HG03354 (cell line): Measurements from ENCODE around the gene SCUBE1.

Experiments
- ATAC-seq: cut with Tn5 transposase; IDR thresholded peaks from one replicate; pipeline ENCODE4 v1.9.1; 2021; ENCODE audit warnings: mild to moderate bottlenecking; ENCODE audit not compliant: unreplicated experiment, poor library complexity, severe bottlenecking

The SCUBE1 gene

GRCh38 chr22:43244803-43245527 lies 98.2 kb downstream of the SCUBE1 start:
- no peak for ATAC-seq

- ATAC-seq, result no peak
Observed at GRCh38 chr22:43244402-43244801, 98.8 kb downstream of the SCUBE1 start.

DNA sequence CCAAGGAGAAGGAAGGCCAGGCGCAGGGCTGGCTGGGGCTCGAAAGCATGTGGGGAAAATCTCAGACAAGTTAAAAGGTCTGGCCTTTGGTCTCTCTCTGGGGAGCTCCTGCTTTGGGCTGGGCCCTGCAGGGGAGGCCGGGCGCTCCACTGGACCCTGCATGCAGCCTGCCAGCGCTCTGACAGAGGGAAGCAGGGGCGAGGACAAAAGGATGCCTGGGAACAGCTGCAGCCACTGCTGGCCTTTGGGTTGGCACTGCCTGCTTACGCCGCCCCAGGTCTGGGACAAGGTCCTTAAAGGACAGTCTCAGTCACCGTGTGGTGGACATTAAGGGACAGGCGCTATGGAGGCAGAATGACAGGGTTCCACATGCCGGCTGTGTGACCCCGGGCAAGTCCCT lies 99.8 kb downstream of the SCUBE1 start:
- no peak for ATAC-seq

- no peak for ATAC-seq
Observed at GRCh38 chr22:43242627-43243026, 100.5 kb downstream of the SCUBE1 start.

- ATAC-seq, result no peak
Observed at GRCh38 chr22:43241699-43242386, 101.3 kb downstream of the SCUBE1 start.

- ATAC-seq, result no peak
Observed at GRCh38 chr22:43241138-43241597, 102.0 kb downstream of the SCUBE1 start.

GRCh38 chr22:43240614-43241013 lies 102.6 kb downstream of the SCUBE1 start:
- no peak for ATAC-seq

DNA sequence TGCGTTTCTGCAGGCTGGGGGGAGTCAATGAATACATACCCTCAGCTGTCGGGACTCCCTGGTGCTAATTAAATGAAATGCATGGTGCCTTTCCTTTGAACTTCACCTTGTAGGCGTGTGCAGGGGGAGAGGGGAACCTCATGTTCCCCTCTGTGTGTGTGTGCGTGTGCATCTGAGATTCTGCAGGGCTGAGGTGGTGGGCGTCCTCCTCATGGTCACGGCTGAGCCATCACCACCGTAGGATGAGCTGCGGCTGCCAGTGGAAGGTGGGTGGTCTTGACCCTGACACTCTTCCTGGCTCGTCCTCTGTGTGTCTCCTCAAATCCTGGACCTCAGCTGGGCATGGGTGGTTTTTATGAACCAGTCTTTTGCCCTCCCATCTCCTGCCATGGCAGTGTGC lies 103.2 kb downstream of the SCUBE1 start:
- no peak for ATAC-seq

DNA sequence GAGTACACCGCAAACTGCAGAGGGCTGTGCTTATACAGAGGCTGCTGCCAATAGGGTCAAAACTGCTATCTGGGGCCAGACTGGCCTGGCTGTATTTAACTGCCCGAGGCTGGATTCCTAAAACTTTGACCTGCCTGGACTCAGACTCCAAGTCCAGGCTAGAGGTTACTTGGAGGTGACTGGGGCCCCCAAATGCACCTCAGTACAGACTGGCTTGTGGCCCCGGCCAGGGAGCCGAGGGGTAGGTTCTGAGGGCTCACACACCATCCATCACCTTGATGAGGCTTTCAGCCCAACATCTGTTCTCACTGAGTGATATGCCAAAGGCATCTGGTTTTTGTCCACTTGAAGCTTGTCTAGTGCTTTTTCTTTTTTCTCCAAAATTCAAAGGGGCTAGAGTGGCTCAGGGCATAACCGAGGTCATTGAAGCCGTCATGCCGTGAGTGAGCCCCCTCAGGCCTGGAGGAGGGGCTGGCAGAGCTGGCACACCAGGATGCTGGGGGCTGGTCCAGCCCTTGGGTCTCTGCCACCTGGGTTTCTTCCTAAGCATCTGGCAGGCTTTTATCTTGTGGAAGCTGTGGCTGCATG lies 103.9 kb downstream of the SCUBE1 start:
- ATAC-seq, result no peak

DNA sequence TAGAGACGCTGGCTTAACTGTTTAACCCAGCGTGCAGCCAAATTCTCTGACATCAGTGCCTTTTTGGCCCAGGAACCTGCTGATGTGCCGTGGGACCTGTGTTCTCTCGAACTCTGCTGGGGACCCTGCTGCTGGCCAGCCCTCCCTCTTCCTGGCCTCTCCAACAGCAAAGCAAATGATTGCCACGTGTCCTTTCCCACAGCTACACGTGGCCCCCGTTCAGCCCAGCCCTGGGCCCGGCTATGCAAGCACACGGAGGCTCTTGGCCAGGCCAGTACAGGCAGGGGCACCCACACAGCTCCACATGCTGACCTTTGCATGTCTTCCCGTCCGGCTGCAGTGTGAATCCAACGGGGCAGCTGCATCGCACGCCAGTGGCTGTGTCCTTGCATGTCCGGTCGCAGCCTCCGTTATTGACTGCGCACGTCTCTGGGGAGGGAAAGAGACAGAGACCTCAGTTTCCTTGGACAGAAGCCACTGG lies 104.6 kb downstream of the SCUBE1 start:
- no peak for ATAC-seq

DNA sequence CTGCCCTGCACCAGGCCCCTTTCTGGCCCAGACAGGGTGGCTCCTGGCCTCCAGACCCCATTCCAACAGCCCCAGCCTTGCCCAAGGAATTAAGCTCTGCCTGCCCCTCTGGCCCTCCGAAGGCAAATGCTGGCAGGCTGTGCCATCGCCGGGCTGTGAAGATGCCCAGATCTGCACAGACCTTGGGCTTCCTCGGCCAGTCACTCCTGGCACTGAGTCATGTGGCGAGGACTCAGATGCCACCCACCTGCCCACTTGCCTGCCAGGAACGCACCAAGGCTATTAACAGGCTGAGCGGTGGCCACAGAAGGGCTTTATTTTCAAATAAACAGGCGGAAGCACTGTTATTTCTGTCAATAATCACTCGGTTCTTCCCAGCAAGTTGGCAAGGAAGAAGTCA lies 105.9 kb downstream of the SCUBE1 start:
- ATAC-seq, result no peak

- ATAC-seq, result no peak
Observed at GRCh38 chr22:43236411-43237166, 106.6 kb downstream of the SCUBE1 start.

DNA sequence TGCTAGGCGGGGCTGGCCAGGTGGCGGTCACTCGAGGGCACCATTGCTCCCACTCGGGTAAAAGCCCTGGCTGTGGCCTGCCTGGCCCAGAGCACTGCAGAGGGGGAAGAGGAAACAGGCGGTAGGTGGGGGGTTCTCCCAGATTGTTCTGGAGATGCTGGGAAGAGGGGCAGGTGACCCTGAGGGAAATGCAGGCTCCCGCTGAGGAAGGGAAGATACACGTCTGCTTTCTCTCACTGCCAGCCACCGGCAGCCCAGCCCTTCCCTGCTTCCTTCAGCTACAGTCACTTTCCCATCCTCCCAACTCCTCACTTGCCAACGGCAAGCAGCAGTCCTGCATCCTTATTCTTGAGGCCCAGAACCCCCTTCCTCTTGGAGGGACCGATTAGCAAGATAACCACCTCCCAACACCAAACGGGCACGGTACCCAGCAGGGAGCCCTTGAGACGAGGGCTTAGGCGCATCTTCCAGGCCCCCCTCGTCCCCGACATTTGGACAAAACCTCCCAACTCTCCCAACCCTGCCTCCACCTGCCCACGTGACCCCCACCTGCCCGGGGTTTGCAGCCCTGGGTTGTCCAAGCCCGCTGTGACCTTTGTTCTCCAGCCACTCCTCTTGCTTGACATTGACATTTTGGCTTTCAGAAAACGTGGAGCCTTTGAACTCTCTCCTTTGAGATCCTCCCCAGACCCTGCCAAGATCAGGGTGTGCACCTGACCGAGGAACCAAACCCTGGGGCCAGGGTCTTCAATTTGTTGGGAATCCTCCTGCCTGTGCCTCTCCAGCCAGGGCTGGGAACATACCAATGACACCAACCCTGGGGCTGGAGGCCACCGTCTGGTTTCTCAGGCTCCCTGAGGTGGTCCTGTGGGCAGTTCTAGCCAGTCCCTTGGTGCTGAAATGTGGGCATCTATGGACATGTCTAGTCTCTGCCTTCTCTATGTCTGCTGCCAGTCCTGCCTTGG lies 107.4 kb downstream of the SCUBE1 start:
- ATAC-seq, result no peak

DNA sequence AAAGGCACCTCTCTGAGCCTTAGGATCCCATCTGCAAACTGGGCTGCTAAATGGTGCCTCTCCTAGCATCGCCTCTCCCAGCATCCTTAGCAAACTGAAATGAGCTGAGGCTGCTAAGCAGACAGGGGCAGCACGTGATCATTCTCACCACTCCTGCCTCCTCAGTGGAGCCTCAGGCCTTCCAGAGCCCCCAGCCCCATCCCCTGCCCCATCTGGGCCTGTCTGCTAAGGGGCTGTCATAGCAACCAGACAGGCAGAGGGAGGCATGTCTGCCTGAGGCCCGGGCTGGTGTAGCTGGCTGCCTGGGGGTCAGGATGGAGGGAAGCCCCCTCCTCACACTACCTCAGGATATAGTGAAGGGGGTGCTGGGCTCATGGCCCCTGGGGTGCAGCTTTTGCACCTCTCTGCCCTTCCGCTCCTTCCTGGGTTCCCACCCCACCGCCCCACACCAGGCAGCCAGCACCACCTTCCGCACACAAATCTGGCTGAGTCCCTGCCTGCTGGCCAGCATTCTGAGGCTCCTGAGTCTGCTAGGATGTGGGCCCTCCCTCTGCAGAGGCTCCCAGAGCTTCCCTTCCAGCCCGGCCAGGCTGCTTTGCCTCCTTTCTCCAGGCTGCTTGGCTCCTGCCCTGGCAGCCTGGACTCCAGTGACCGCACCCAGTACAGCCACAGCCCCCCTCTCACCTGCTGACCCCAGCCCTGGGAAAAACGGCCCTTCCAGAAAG lies 108.7 kb downstream of the SCUBE1 start:
- no peak for ATAC-seq

DNA sequence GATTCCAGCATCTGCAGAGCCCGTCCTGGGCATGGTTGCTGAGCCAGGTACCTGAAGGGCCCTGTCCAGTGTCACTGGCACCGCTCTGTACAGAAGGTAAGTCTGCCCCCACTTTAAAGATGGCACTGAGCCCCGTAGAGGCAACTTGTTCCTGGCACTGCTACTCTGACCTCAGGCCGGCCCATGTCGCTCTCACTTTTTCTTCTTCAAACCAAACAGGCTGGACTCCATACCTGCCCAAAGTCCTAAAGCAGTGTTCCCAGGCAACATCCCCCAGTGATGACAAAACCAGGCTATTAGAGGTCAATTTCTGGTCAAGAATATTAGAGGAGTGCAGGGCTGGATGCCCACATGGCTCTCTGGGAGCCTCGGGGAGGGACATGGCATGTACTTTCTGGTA lies 109.6 kb downstream of the SCUBE1 start:
- no peak for ATAC-seq

- no peak for ATAC-seq
Observed at GRCh38 chr22:43232445-43232844, 110.7 kb downstream of the SCUBE1 start.

- ATAC-seq, result no peak
Observed at GRCh38 chr22:43231724-43232034, 111.5 kb downstream of the SCUBE1 start.

DNA sequence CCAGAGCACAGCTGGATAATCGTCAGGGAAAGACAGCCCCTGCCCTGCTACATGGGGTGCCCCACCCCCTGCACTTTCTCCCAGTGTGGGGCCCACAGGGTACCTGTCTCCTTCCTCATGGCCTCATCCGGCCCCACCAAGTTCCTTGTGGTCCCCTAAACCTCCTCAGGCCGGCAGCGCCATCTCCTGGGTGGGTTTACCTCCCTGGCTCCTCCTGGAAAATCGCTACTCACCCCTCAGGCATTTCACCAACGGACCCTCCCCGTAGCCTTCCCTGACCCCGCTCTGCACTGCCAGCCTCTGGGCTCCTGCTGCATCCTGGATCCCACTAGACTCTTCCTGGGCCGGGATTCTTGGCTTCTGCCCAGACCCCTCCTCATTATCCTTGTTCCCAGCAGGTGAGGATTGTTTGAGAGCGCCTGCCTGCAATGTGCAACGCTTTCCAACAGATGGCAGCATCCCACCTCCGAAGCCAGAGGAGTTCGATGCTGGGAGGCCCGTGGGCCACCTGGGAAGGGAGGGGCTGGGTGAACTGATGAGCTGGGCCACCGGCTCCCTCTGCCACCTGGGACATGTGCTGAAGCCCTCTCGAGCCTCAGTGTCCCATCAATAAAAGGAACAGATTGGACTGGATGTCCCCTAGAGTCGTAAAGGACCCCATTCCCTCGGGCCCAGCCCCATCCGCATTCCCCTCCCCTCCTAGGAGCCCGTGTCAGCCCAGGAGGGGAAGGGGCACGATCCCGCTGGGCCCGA lies 112.0 kb downstream of the SCUBE1 start:
- ATAC-seq, result no peak
